Left hindlimb (tissue), 1 donor: ENCODE results near the gene CSF3.

Source experiments
- DNase-seq: peaks from one replicate; pipeline ENCODE4 v3.0.0-alpha.2; 2018

The CSF3 gene, protein sequence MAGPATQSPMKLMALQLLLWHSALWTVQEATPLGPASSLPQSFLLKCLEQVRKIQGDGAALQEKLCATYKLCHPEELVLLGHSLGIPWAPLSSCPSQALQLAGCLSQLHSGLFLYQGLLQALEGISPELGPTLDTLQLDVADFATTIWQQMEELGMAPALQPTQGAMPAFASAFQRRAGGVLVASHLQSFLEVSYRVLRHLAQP

GRCh38 chr17:40015005-40015997 lies at the start of gene CSF3:
TSS of gene CSF3 (plus strand) at chr17:40015440. CDS start at chr17:40015475, 35 bp downstream.
- DNase-seq, result no peak

DNA sequence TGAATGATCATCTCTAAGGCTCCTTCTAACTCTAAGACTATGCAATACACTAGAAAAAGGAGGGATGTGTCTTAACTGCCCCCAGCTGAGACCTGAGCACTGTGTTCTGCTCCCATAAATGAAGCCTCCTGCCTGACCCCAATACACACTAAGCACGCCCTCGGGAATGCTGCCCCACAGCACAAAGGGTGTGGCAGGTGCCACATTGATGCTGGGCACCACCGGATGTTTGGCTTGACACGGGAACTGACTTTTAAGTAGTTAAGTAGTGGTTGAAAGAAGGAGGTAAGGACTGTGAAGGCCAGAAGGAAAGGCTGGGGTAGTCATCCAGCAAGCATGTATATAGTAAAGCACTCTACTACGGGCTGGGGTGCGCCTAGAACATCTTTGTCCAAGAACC lies 48.5 kb upstream of the CSF3 start:
- DNase-seq, result no peak

DNA sequence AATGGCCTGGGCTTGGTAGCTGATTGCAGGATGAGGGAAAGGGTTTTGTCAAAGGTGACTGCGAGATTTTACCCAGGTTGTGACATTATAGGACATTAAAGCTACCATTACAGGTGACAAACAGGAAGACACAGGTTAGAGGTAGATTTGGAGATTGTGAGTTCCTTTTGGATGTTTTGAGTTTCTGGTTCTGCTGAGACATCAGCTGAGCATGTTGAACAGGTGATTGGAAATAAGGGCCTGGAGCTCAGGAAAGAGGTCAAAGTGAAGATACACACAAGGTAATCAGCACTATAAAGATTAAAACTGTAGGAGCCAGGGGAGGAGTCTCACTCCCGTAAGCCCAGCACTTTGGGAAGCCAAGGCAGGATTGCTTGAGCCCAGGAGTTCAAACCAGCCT lies 46.5 kb upstream of the CSF3 start:
- no peak for DNase-seq

GRCh38 chr17:39969375-39969774 lies 45.9 kb upstream of the CSF3 start:
- DNase-seq, result no peak

DNA sequence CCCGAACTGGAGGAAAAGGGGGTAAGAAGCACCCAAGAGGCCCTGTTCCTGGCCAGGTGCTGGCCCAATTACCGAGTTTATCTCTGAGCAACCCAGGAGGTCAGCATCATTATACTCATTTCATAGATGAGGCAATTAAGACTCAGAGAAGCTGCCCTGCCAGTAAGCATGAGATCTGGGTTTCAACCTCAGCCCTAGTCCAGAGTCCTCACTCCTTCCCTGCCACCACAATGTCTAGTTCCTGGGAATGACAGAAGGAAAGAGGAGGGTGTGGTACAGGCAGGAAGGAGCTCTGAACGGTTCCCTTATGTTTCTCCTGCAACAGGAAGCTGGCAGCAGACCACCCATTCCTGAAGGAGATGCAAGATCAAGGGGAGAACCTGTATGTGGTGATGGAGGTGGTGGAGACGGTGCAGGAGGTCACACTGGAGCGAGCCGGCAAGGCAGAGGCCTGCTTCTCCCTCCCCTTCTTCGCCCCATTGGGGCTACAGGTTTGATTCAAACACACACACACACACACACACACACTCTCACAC lies 45.0 kb upstream of the CSF3 start:
- no peak for DNase-seq

GRCh38 chr17:39971076-39971603 lies 44.1 kb upstream of the CSF3 start:
- no peak for DNase-seq

GRCh38 chr17:39972271-39972670 lies 43.0 kb upstream of the CSF3 start:
- no peak for DNase-seq

DNA sequence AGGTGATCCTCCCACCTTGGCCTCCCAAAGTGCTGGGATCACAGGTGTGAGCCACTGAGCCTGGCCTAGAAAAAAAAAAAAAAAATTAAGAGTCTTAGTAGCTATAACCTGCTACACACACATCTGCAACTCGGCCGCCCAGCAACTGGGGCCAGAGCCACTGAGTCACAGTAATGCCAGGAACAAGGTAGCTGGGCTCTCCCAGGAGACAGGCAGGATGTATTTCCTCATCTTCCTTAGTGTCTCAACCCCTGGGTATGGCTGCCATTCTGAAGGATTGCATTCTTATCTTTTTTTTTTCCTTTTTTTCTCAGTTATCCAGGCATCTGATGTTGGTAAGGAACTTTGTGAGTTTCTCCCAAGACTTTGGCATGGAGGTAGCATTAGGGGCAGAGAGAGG lies 41.7 kb upstream of the CSF3 start:
- DNase-seq, result no peak

GRCh38 chr17:39974433-39974832 lies 40.8 kb upstream of the CSF3 start:
- DNase-seq, result no peak

- DNase-seq, result no peak
Observed at GRCh38 chr17:39975801-39976200, 39.4 kb upstream of the CSF3 start.

GRCh38 chr17:39979016-39979670 lies 36.1 kb upstream of the CSF3 start:
- no peak for DNase-seq

DNA sequence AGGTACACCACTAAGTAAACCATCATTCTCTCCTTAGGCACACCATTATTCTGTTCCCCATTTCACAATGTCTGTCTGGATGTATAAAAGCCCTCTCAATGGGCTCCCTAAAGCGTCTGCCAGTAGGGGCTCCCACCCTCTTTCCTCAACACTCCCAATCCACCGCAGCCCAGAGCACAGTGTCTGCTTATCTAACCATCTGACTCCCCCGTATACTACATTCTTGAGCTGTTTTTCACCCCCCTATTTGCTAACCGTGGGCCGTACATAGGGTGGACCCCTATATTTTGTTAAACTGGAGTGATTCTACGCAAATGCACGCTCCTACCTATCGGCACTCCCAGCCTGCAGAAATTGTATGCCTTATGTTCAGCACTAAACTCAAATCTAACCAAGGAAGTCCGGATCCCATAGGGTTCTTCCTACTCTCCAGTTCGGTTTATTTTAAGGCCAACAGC lies 35.3 kb upstream of the CSF3 start:
- DNase-seq, result no peak

DNA sequence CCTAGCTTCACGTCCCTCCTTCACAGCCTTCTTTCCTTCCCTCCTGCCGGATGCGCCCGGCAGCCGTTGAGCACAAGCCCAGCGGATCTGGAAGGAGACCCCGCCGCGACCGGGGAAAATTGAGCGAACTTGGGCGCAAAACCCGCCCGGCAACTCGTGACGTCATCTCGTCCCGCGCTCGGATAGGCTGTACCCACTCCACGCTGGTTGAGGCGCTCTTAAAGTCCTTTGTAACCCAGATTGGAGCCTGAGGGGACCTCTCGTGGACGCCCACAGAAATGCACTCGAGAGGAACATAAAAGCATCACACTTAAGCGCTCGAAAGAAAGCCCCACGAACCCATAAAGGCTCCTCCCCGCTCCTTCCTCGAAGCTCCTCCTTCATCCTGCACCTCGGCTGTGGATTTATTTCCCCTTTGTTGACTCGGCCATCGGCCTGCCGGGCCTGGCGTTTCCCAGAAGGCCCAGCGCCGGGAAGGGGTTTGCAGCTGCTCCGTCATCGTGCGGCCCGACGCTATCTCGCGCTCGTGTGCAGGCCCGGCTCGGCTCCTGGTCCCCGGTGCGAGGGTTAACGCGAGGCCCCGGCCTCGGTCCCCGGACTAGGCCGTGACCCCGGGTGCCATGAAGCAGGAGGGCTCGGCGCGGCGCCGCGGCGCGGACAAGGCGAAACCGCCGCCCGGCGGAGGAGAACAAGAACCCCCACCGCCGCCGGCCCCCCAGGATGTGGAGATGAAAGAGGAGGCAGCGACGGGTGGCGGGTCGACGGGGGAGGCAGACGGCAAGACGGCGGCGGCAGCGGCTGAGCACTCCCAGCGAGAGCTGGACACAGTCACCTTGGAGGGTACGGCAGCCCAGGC lies 34.7 kb upstream of the CSF3 start, which contains the start of gene PSMD3:
Gene PSMD3, plus strand, starts transcription at position 457 of the 856 bp plus-strand sequence. Its CDS starts 164 bp downstream, at position 621.
- DNase-seq, result peak; percentile 100

- no peak for DNase-seq
Observed at GRCh38 chr17:39981207-39981741, 34.0 kb upstream of the CSF3 start.

- DNase-seq, result no peak
Observed at GRCh38 chr17:39981766-39982375, 33.4 kb upstream of the CSF3 start.

DNA sequence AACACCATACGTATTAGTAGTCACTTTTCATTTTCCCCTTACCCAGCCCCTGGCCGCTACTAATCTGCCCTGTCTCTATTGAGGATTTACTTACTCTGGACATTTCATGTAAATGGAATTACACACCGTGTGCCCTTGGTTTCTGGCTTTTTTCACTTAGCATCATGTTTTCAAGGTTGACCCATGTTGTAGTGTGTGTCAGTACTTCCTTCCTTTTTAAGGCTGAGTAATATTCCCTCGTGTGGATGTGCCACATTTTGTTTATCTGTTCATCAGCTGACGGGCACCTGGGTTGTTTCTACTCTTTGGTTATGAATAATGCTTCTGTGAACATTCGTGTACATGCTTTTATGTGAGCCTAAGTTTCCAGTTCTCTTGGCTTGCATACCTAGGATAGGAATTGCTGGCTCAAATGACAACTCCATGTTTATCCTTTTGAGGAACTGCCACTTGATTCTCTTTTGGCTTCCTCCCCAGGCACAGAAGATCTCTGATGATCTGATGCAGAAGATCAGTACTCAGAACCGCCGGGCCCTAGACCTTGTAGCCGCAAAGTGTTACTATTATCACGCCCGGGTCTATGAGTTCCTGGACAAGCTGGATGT lies 26.9 kb upstream of the CSF3 start:
- no peak for DNase-seq

DNA sequence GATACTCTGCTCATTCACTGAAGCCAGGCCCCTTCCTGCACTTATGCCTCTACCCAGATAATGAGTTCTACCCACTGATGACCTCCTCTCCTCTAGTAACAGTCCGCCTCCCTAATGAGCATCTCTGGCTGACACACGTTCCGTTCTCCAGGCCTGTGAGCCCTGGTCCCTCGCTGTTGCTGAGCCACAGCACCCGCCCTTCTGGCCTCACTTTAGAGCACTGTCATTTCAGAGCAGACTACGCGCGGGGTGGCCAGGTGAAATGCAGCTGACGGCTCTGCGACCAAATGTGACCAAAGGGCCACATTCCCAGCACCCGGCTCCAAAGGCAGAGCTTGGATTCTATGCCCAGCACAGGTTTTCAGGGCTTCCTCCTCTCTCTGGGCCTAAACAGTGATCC lies 20.8 kb upstream of the CSF3 start:
- DNase-seq, result no peak

- DNase-seq, result no peak
Observed at GRCh38 chr17:39995438-39995837, 19.8 kb upstream of the CSF3 start.

- no peak for DNase-seq
Observed at GRCh38 chr17:39996162-39996561, 19.1 kb upstream of the CSF3 start.

DNA sequence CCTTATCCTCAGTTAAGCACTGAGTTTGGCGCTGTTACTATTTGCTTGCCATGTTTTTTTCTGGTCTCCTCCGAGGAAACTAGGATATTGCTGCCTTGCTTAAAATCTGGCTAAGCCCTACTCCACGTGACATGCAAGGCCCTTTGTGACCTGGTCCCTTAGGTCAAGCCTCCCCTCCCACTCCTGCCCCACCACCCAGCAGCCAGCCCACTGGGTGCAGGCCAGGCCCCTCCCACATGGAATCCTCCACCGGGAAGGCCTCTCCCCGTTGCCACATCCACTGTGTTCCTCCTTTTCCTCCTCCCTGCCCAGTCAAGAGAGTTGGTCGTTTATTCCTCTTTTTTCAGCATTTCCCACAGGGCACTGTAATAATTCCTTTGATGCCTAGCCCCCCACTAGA lies 18.4 kb upstream of the CSF3 start:
- no peak for DNase-seq

DNA sequence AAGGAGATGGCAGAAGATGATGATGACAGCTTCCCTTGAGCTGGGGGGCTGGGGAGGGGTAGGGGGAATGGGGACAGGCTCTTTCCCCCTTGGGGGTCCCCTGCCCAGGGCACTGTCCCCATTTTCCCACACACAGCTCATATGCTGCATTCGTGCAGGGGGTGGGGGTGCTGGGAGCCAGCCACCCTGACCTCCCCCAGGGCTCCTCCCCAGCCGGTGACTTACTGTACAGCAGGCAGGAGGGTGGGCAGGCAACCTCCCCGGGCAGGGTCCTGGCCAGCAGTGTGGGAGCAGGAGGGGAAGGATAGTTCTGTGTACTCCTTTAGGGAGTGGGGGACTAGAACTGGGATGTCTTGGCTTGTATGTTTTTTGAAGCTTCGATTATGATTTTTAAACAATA lies 17.7 kb upstream of the CSF3 start:
- DNase-seq, result no peak
